Gastroesophageal sphincter (tissue), 4 donors: ENCODE results near the gene TREM2. TPM values are rescaled to one million over a fixed set of nuclear protein-coding genes. Genes with fewer than 3 reads are reported as not detected.

Experiments
- ATAC-seq: fragments of 150-250 bp; one replicate; pipeline ENCODE4 v1.9.1; 2016; ENCODE audit warnings: mild to moderate bottlenecking, moderate library complexity
- H3K27ac ChIP-seq, 4 donors: fragments of 200-600 bp; sonication (generic) in 3 of 4; 1 replicate in 3 of 4; 2 replicates in 1 of 4; pipeline ENCODE4 v1.5.1; 2016 to 2019
- H3K27me3 ChIP-seq: fragments of 200-600 bp; sonication (generic); one replicate; pipeline ENCODE4 v1.5.1; 2019
- H3K36me3 ChIP-seq, 2 donors: fragments of 200-600 bp; sonication (generic); one replicate each; pipeline ENCODE4 v1.5.1; 2019; ENCODE audit warnings: control low read depth in 1 of 2
- H3K4me1 ChIP-seq, 3 donors: fragments of 200-600 bp; sonication (generic); 1 replicate in 2 of 3; 2 replicates in 1 of 3; pipeline ENCODE4 v1.5.1; 2016 to 2019; ENCODE audit warnings: control low read depth in 2 of 3
- H3K4me3 ChIP-seq, 2 donors: fragments of 200-600 bp; sonication (generic); one replicate each; pipeline ENCODE4 v1.5.1; 2019; ENCODE audit warnings: mild to moderate bottlenecking in 1 of 2, moderate library complexity in 1 of 2
- H3K9me3 ChIP-seq, 3 donors: fragments of 200-600 bp; sonication (generic); one replicate each; pipeline ENCODE4 v1.5.1; 2017 to 2019; ENCODE audit warnings: control low read depth in 2 of 3
- CTCF ChIP-seq, 4 experiments: fragments of 200-600 bp in 2 of 4; fragments of 450-650 bp in 2 of 4; sonication (generic) in 1 of 4; IDR thresholded peaks; one replicate each; pipeline ENCODE4 v1.5.1; 2017 to 2019; ENCODE audit warnings: antibody characterized with exemption in 4 of 4, mild to moderate bottlenecking in 2 of 4, moderate library complexity in 2 of 4
- EP300 ChIP-seq: sonication (generic); formaldehyde crosslinking; IDR thresholded peaks from one replicate; pipeline ENCODE4 v1.6.1; 2017; ENCODE audit warnings: antibody characterized with exemption, mild to moderate bottlenecking
- POLR2A ChIP-seq, 2 donors: fragments of 450-650 bp; IDR thresholded peaks; one replicate each; pipeline ENCODE4 v1.6.1; 2017; ENCODE audit warnings: antibody characterized with exemption in 2 of 2, mild to moderate bottlenecking in 2 of 2, moderate library complexity in 1 of 2
- POLR2AphosphoS5 ChIP-seq: sonication (generic); formaldehyde crosslinking; IDR thresholded peaks from one replicate; pipeline ENCODE4 v1.6.1; 2017; ENCODE audit warnings: antibody characterized with exemption
- WGBS, 2 donors: methylation state at CpG; one replicate each; pipeline ENCODE4 v1.1.5; 2018; ENCODE audit warnings: low coverage in 1 of 2; 5-methylcytosine and 5-hydroxymethylcytosine counted together
- total RNA-seq, 4 donors: library from RNA; depleted of rRNA; stranded (reverse); fragments of >200 nt; gene quantifications; one replicate each; pipeline ENCODE4 v1.1.0, GENCODE V29; 2016

TREM2 gene
- total RNA-seq, 4 donors from 2014 or later: 0.42 to 1.7 (median 0.54) TPM; not detected in 1

- ATAC-seq: no peak
- 92 to 93% methylated on average over 4 of the region's 4 CpGs for WGBS, 2 donors
- H3K27ac ChIP-seq: no peak overlapping the region
- peaks cover 30% of the 10 kb centered on the region for H3K27me3 ChIP-seq
- H3K36me3 ChIP-seq: no peaks in the 10 kb centered on the region
- H3K4me3 ChIP-seq: no peak overlapping the region
- no peaks in the 10 kb centered on the region for H3K9me3 ChIP-seq
- H3K4me1 ChIP-seq: no peaks in the 10 kb centered on the region
- no peak for TF ChIP-seq EP300
Measured at GRCh38 chr6:41156001-41156400, 6.9 kb downstream of the TREM2 start.

GRCh38 chr6:41155132-41155805 is 7.6 kb downstream of the TREM2 start:
- Histone ChIP-seq H3K36me3 (no peaks in the 10 kb centered on the region), H3K4me1 (no peaks in the 10 kb centered on the region), H3K27ac (no peak overlapping the region), H3K9me3 (no peaks in the 10 kb centered on the region), H3K4me3 (no peak overlapping the region), H3K27me3 (peaks cover 24% of the 10 kb centered on the region)
- 42 to 50% methylated on average over 3 to 6 of the region's 7 CpGs for WGBS, 2 donors
- no peak for TF ChIP-seq POLR2A (IDR thresholded peaks at IDR 0.05)
- no peak for TF ChIP-seq CTCF (IDR thresholded peaks at IDR 0.05)
- TF ChIP-seq POLR2AphosphoS5: no peak
- no peak for TF ChIP-seq EP300
- no peak for ATAC-seq

GRCh38 chr6:41153992-41154625 is 8.8 kb downstream of the TREM2 start, which contains the start of gene TREML1:
Gene TREML1, minus strand, starts transcription at chr6:41154347. Its CDS starts 59 bp downstream, at chr6:41154288.
- Histone ChIP-seq H3K9me3 (no peaks in the 10 kb centered on the region), H3K4me1 (no peaks in the 10 kb centered on the region), H3K4me3 (no peak within 1 kb of the TSS), H3K27me3 (peaks cover 12% of the 10 kb centered on the region), H3K27ac (no peak within 1 kb of the TSS), H3K36me3 (peaks cover 0 to 7% of the 10 kb centered on the region in 2 donors)
- 63 to 88% methylated on average over 1 to 2 of the region's 5 CpGs for WGBS, 2 donors
- no peak for TF ChIP-seq POLR2AphosphoS5
- ATAC-seq: no peak

- TF ChIP-seq EP300 (no peak), POLR2AphosphoS5 (no peak), CTCF (IDR thresholded peaks at IDR 0.05) (no peak), POLR2A (IDR thresholded peaks at IDR 0.05) (no peak)
- peaks cover 0 to 13% of the 10 kb centered on the region in 2 donors for H3K36me3 ChIP-seq
- no peaks in the 10 kb centered on the region for H3K9me3 ChIP-seq
- H3K27ac ChIP-seq: no peak overlapping the region
- H3K27me3 ChIP-seq: peaks cover 9% of the 10 kb centered on the region
- ATAC-seq: no peak
- no peaks in the 10 kb centered on the region for H3K4me1 ChIP-seq
- 62% methylated on average over 2 of the region's 4 CpGs; no CpG with 5 or more reads in 1 of the 2 donors for WGBS, 2 donors
- no peak overlapping the region for H3K4me3 ChIP-seq
Measured at GRCh38 chr6:41153451-41153850, 9.5 kb downstream of the TREM2 start.

- peaks cover 9% of the 10 kb centered on the region for H3K27me3 ChIP-seq
- WGBS, 2 donors: no CpG with 5 or more reads among the region's 1 CpG
- H3K4me3 ChIP-seq: no peak overlapping the region
- no peaks in the 10 kb centered on the region for H3K4me1 ChIP-seq
- H3K9me3 ChIP-seq: no peaks in the 10 kb centered on the region
- no peak overlapping the region for H3K27ac ChIP-seq
- peaks cover 0 to 13% of the 10 kb centered on the region in 2 donors for H3K36me3 ChIP-seq
- TF ChIP-seq POLR2AphosphoS5 (no peak), CTCF (IDR thresholded peaks at IDR 0.05) (no peak), EP300 (no peak), POLR2A (IDR thresholded peaks at IDR 0.05) (no peak)
- no peak for ATAC-seq
Measured at GRCh38 chr6:41150671-41151070, 12.2 kb downstream of the TREM2 start.

GRCh38 chr6:41147917-41148316 is 15.0 kb downstream of the TREM2 start:
- TF ChIP-seq POLR2AphosphoS5: no peak
- TF ChIP-seq CTCF (IDR thresholded peaks at IDR 0.05): no peak
- H3K4me1 ChIP-seq: no peaks in the 10 kb centered on the region
- H3K27me3 ChIP-seq: no peaks in the 10 kb centered on the region
- WGBS, 2 donors: 100% methylated on average over 1 of the region's 1 CpG
- H3K9me3 ChIP-seq: no peaks in the 10 kb centered on the region
- H3K27ac ChIP-seq: no peak overlapping the region
- no peak for ATAC-seq
- peaks cover 0 to 13% of the 10 kb centered on the region in 2 donors for H3K36me3 ChIP-seq
- no peak overlapping the region for H3K4me3 ChIP-seq
